Stomach smooth muscle (tissue), 2 donors: ENCODE measurements around the gene DENND5A.

ENCODE experiments used
- H3K27ac ChIP-seq: one replicate; pipeline ENCODE4 v1.7.0; 2013; ENCODE audit warnings: mild to moderate bottlenecking, low read length, inconsistent platforms
- H3K27me3 ChIP-seq, 2 donors: one replicate each; pipeline ENCODE4 v1.7.0; 2013; ENCODE audit warnings: low read length in 2 of 2; ENCODE audit not compliant: insufficient read depth in 2 of 2, control insufficient read depth in 1 of 2
- H3K36me3 ChIP-seq, 2 donors: one replicate each; pipeline ENCODE4 v1.7.0; 2013; ENCODE audit warnings: low read length in 2 of 2; ENCODE audit not compliant: control insufficient read depth in 2 of 2, insufficient read depth in 2 of 2
- H3K4me1 ChIP-seq: one replicate; pipeline ENCODE4 v1.7.0; 2013; ENCODE audit warnings: low read length; ENCODE audit not compliant: control insufficient read depth, insufficient read depth
- H3K4me3 ChIP-seq, 2 donors: one replicate each; pipeline ENCODE4 v1.7.0; 2013; ENCODE audit warnings: low read length in 2 of 2
- H3K9ac ChIP-seq, 2 donors: one replicate each; pipeline ENCODE4 v1.7.0; 2013; ENCODE audit warnings: low read length in 2 of 2, mild to moderate bottlenecking in 1 of 2
- H3K9me3 ChIP-seq, 2 donors: one replicate each; pipeline ENCODE4 v1.7.0; 2013; ENCODE audit warnings: low read length in 2 of 2; ENCODE audit not compliant: control insufficient read depth in 2 of 2
- donor health status: healthy.
- donor health status: Pancreatic carcinoma.

Gene DENND5A

DNA sequence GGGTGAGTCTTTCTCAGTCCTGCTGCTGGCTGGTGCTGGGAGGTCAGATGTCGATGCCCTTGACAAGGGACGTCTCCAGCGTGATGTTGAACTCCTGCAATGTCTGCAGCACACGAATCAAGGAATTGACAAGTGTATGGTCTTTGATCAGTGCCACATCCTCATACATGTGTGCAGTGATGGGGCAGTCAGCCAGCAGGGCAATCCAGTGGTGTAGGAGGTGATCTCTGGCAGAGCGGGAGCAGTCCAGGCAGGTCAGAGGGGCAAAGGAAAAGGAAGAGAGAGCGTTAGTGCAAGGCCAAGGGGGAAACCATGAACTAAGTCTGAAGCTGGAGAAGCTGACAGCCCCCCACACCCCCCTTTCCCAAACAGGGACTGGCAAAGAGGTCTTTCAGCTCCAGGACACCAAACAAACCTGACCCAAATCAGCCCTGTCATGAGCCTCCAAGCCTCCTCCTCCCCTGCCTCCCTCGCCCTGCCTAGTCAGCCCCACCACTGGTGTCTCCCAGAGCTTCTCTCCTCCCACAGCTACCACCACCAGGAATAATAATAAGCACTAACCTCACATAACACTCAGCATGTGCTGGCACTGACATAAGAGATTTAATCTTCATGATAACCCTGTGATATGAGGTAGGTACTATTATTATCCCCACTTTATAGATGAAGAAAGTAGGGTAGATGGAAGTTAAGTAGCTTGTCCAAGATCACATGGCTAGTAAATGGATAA lies 125.4 kb downstream of the DENND5A start:
- H3K9ac ChIP-seq = peak overlapping the region; percentile 13 to 59
- no peaks in the 10 kb centered on the region for H3K27me3 ChIP-seq
- H3K36me3 ChIP-seq = peaks cover 24 to 33% of the 10 kb centered on the region in 2 donors
- H3K4me3 ChIP-seq = no peak overlapping the region
- peaks cover 40% of the 10 kb centered on the region for H3K4me1 ChIP-seq
- H3K27ac ChIP-seq = peak overlapping the region; percentile 71
- H3K9me3 ChIP-seq = no peaks in the 10 kb centered on the region

DNA sequence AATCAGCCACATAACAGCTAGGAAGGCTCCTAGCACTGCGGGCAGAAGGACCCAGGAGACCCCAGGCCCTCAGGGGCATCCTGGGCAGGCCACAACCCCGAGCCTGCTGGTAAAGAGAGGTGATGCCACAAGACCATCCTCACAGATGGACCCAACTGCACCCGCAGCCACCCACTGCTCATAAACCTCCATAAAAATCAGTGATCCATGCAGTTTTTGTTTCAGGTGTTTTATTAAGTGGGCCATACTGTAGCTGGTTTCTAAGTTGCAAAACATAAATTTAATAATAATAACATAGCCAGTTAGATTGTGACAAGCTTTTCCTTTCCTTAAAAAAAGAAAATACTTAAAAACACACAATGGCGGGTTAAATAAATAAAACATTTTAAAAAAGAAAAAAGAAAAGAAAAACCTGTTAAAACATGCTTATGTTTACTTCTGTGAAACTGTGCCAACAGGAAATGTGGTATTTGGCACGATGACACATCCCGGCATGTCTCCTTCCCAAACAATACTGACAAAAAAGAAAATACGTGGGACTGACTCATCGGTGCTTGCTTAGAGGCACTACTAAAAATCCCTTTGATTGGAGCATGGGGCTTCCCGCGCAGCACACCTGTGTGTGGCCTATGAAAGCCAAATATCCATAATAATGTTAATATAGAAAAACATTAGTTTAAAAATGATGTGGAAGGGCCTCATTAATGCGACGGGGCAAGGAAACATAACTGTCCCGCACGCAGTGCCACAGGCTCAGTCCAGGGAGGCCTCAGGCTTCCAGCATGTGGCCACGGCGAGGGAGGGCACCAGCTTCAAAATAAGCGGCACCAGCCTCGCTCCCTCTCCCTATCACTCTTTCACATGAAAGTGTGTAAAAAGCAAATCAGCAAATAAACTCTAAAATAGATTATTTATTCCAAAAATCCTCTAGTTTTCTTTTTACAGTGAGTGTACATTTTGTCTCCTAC lies 126.3 kb downstream of the DENND5A start:
- peaks cover 16 to 29% of the 10 kb centered on the region in 2 donors for H3K36me3 ChIP-seq

DNA sequence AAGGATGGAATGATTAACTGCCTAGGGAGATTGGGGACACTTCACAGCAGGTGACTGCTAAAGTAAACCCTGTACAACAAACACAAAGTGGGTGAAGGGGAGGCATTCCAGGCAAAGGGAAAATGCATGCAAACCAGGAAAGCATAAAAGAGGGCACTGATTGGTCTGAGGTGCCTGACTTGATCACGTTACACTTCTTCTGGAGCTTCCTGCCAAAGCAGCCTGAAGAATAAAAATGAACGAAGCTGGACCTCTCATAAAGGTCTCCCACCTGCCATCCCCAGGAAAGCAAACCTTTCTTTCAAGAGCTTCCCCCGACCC lies 127.1 kb downstream of the DENND5A start:
- Histone ChIP-seq H3K27ac (peak overlapping the region; percentile 71), H3K9me3 (no peaks in the 10 kb centered on the region), H3K4me1 (peaks cover 37% of the 10 kb centered on the region), H3K36me3 (peaks cover 14 to 22% of the 10 kb centered on the region in 2 donors), H3K27me3 (no peaks in the 10 kb centered on the region), H3K4me3 (no peak overlapping the region), H3K9ac (peak overlapping the region in 1 of 2 donors; percentile 22)

More for the DNA sequence above, 126.3 kb downstream of the DENND5A start:
- Histone ChIP-seq H3K27ac (peak overlapping the region; percentile 71), H3K4me1 (peaks cover 40% of the 10 kb centered on the region), H3K27me3 (no peaks in the 10 kb centered on the region), H3K9me3 (no peaks in the 10 kb centered on the region), H3K9ac (peak overlapping the region; percentile 58 to 59), H3K4me3 (no peak overlapping the region)

DNA sequence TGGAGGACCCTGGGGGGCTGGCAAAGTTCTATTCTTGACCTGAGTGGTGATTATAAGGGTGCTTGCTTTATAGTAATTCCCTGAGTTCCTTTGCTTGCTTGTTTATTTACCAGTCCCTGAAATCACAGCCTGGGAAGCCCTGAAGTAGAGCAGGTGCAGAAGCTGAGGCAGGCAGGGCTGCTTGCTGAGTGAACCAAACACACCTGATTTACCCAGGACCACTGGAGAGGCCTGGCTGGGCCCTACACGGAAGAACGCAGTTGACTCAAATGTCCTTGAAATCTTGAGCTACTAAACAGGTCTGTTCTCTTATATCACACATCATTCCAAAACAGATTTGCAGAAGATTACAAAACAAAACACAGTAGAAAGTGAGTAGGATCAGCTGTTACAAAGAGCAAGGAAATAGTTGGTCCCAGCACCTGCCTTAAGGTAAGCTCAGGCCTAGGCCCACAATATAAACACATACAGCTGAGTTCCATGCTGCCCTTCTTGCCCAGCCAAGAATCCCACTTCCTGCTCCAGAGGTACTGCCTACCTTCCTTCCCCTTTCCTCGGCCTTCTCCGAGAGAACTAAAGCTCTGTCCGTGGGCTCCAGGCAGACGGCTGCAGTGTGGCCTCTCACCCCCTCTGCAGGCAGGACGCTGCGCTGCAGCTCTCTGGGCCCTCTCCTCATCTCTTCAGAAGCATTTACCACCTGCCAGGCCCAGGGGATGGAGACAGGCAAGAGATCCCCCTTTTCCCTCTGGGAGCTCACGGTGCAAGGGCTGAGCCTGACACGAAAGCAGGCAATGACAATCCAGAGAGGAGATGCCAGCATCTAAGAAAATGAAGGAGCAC lies 127.6 kb downstream of the DENND5A start:
- peak overlapping the region; percentile 43 to 62 for H3K9ac ChIP-seq
- H3K4me3 ChIP-seq = peak overlapping the region; percentile 5 to 47
- H3K27me3 ChIP-seq = no peaks in the 10 kb centered on the region
- H3K9me3 ChIP-seq = no peaks in the 10 kb centered on the region
- peaks cover 13 to 18% of the 10 kb centered on the region in 2 donors for H3K36me3 ChIP-seq
- H3K27ac ChIP-seq = peak overlapping the region; percentile 71
- H3K4me1 ChIP-seq = peaks cover 31% of the 10 kb centered on the region

DNA sequence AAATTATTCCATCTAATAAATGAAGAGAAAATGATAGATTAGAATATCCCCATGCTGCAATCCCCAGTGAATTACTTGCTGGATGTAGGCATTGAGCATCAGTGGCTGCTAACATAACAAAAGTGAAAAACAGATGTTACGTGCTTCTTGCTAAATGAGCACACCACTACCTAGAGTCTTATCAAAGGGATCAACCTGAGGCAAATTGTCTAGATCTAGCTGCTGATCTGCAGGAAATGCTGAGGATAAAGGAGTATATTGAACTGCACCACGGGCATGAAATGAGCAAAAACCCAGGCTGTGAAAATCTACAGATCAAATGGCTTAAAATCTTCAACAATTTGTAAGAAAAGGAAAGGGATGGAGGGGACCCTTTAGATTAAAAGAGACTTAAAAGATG lies 128.4 kb downstream of the DENND5A start:
- Histone ChIP-seq H3K9ac (no peak overlapping the region), H3K36me3 (peaks cover 6 to 18% of the 10 kb centered on the region in 2 donors), H3K27ac (no peak overlapping the region), H3K9me3 (no peaks in the 10 kb centered on the region), H3K27me3 (no peaks in the 10 kb centered on the region), H3K4me3 (no peak overlapping the region), H3K4me1 (peaks cover 29% of the 10 kb centered on the region)

DNA sequence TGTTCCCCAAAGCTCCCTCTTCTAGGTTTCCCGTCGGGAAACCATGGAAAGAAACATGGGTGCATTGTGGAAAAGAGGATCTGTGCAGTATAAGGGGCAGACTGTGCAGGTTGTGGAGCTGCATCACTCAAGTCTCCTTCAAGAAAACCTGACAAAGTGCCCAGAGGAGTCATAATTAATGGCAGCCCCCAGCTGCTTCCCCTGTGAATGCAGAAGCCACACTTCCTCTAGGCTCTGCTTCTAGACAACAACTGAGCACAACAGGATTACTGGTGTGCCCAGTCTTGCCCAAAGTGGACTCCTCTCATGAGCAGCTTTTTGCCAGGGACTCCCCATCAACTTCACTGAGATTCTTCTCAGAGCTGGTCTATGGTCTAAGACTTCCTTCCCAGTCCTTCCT lies 131.2 kb downstream of the DENND5A start:
- H3K36me3 ChIP-seq = peaks cover 3% of the 10 kb centered on the region in 2 donors
- no peak overlapping the region for H3K4me3 ChIP-seq
- no peak overlapping the region for H3K27ac ChIP-seq

DNA sequence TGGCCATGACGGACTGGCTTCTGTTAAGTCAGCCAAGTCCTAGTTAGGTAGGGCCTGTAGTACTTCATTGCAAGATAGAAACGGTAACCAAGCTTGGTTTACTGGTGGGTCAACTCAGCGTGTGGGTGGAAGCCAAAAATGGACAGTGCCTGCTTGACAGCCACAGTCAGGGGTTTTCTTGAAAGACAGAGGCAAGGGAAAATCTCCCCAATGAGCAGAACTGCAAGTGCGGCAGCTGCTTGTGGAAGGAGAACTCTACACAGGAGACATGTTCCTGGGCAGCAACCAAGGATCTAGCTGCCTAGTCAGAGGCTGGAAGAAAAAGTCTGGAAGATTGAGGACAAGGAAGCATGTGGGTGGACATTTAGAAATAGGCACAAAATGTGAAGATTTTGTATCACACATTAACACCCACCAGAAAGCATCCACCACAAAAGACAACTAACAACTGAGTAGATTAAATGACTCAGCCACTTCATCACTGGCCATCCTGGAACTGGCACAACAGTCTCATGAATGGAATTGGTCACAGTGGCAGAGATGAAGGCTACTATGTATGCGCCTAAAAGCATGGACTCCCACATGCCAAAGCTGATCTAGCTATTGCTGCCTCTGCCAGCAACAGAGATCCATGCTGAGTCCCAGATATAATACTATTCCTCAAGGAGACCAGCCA lies 132.8 kb downstream of the DENND5A start:
- Histone ChIP-seq H3K9me3 (no peaks in the 10 kb centered on the region), H3K4me1 (peaks cover 2% of the 10 kb centered on the region), H3K4me3 (no peak overlapping the region), H3K27ac (no peak overlapping the region), H3K27me3 (no peaks in the 10 kb centered on the region), H3K36me3 (peaks cover 3% of the 10 kb centered on the region in 2 donors), H3K9ac (no peak overlapping the region)

More for the DNA sequence above, 131.2 kb downstream of the DENND5A start:
- H3K27me3 ChIP-seq = no peaks in the 10 kb centered on the region
- H3K9me3 ChIP-seq = no peaks in the 10 kb centered on the region
- H3K4me1 ChIP-seq = peaks cover 18% of the 10 kb centered on the region
- H3K9ac ChIP-seq = no peak overlapping the region

DNA sequence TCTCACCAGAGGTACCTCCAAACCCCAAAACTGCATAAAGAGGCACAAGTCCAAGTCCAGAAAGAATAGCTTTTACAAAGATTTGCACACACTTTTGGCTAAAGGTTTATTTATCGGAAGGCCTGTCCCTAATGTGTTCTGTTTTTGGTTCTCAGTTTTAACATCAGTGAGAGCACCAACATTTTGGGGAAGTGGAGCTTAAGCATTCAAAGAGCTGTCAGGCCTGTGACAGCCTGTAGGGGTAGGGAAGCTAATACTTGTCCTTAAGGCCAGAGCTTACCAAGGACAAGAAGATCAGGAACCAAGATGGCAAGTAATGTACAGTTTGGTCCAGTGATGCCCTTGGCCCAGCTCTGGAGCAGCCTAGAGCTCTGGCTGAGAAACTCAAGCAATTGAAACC lies 134.9 kb downstream of the DENND5A start:
- peaks cover 3% of the 10 kb centered on the region in 2 donors for H3K36me3 ChIP-seq
- H3K27me3 ChIP-seq = no peaks in the 10 kb centered on the region
- H3K9me3 ChIP-seq = no peaks in the 10 kb centered on the region
- no peak overlapping the region for H3K4me3 ChIP-seq
- H3K9ac ChIP-seq = no peak overlapping the region
- H3K4me1 ChIP-seq = no peaks in the 10 kb centered on the region
- no peak overlapping the region for H3K27ac ChIP-seq

DNA sequence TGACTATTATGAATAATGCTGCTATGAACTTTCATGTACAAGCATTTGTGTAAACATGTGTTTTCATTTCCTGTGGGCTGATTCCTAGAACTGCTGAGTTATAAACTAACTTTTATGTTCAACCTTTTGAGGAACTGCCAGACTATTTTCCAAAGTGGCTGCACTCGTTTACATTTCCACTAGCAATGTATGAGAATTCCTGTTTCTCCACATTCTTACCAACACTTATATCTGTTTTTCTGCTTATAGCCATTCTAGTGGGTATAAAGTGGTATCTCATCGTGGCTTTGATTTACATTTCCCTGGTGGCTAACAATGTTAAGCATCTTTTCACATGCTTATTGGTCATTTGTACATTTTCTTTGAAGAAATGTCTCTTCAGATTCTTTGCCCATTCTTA lies 138.5 kb downstream of the DENND5A start:
- peaks cover 0 to 3% of the 10 kb centered on the region in 2 donors for H3K36me3 ChIP-seq
- H3K4me1 ChIP-seq = no peaks in the 10 kb centered on the region
- no peak overlapping the region for H3K4me3 ChIP-seq
- no peak overlapping the region for H3K27ac ChIP-seq
- no peaks in the 10 kb centered on the region for H3K27me3 ChIP-seq
- H3K9ac ChIP-seq = no peak overlapping the region
- H3K9me3 ChIP-seq = no peaks in the 10 kb centered on the region
